Measurements from ENCODE around the gene CADPS. TPM values are rescaled to one million over a fixed set of nuclear protein-coding genes. Genes with fewer than 3 reads are reported as not detected.
A peak's percentile ranks its signal among the peaks of the same experiment; 100 is the strongest.

The CADPS gene
- polyA plus RNA-seq, 1 of the 3 experiments (the other 2 are of a cell fraction): 5.8 TPM

DNA sequence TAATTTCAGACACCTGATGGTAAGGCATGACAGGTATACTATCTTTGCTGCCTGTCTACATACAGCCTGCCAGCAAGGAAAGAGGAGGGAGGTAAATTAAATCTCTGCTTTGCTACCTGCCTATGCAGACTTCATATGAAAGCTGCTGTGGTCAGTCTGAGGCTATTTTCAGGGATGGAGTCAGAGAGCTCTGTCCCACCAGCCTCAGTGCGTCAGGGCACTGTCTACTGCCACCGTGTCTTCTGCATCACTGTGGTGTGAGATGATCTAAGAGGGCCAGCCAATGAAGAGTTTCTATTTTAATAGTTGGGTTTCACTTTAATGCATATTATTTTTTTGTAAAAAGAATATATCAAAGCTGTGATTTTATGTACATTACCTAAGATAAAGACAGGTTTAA, 125.6 kb downstream of the CADPS start:
- Histone ChIP-seq H3K36me3 (replicated peaks in 1 of 2; ENCODE audit: control insufficient read depth in 1 of 2, insufficient read depth in 2 of 2, low read length in 1 of 2) (no peaks in the 10 kb centered on the region), H3K9me2 (no peaks in the 10 kb centered on the region), H3K27ac (ENCODE audit: low read depth in 2 of 2, low read length in 1 of 2) (no peak overlapping the region), H3K4me1 (ENCODE audit: control insufficient read depth in 1 of 2, insufficient read depth in 2 of 2, low read depth in 1 of 2, low read length in 1 of 2) (peaks cover 0 to 3% of the 10 kb centered on the region in 2 experiments; a peak in 2 of 4 replicates), H3K4me3 (ENCODE audit: low read depth in 2 of 2, low read length in 1 of 2) (no peak overlapping the region), H3K27me3 (ENCODE audit: insufficient read depth) (no peaks in the 10 kb centered on the region), H3F3A (replicated peaks; ENCODE audit: insufficient read depth) (no peaks in the 10 kb centered on the region), H2AFZ (ENCODE audit: low read depth) (no peak overlapping the region), H3K9me3 (no peaks in the 10 kb centered on the region), H4K20me1 (ENCODE audit: insufficient read depth) (no peaks in the 10 kb centered on the region), H3K79me2 (ENCODE audit: insufficient read depth) (no peaks in the 10 kb centered on the region), H3K4me2 (no peak overlapping the region), H3K9ac (no peak overlapping the region)
- 64% methylated on average over 2 of the region's 2 CpGs for WGBS (ENCODE audit: low lambda C conversion rate)
- POLR2A ChIA-PET: no interaction called here
- DNase-seq: peak; percentile 19
- TF ChIP-seq, protein P1, sequence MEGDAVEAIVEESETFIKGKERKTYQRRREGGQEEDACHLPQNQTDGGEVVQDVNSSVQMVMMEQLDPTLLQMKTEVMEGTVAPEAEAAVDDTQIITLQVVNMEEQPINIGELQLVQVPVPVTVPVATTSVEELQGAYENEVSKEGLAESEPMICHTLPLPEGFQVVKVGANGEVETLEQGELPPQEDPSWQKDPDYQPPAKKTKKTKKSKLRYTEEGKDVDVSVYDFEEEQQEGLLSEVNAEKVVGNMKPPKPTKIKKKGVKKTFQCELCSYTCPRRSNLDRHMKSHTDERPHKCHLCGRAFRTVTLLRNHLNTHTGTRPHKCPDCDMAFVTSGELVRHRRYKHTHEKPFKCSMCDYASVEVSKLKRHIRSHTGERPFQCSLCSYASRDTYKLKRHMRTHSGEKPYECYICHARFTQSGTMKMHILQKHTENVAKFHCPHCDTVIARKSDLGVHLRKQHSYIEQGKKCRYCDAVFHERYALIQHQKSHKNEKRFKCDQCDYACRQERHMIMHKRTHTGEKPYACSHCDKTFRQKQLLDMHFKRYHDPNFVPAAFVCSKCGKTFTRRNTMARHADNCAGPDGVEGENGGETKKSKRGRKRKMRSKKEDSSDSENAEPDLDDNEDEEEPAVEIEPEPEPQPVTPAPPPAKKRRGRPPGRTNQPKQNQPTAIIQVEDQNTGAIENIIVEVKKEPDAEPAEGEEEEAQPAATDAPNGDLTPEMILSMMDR (IDR thresholded peaks at IDR 0.05): no peak
- TF ChIP-seq FOXJ3 (CRISPR knock-in tag; IDR thresholded peaks at IDR 0.05): no peak
- CTCF ChIA-PET: no interaction called here

GRCh38 chr3:62749130-62749529, 126.1 kb downstream of the CADPS start:
- ChIA-PET POLR2A (no interaction called here), CTCF (no interaction called here)
- Histone ChIP-seq H3K9me3 (no peaks in the 10 kb centered on the region), H3K27me3 (ENCODE audit: insufficient read depth) (no peaks in the 10 kb centered on the region), H3K36me3 (replicated peaks in 1 of 2; ENCODE audit: control insufficient read depth in 1 of 2, insufficient read depth in 2 of 2, low read length in 1 of 2) (no peaks in the 10 kb centered on the region), H3K4me3 (ENCODE audit: low read depth in 2 of 2, low read length in 1 of 2) (no peak overlapping the region), H2AFZ (ENCODE audit: low read depth) (no peak overlapping the region), H3K9ac (no peak overlapping the region), H4K20me1 (ENCODE audit: insufficient read depth) (no peaks in the 10 kb centered on the region), H3K4me2 (no peak overlapping the region), H3K9me2 (no peaks in the 10 kb centered on the region), H3F3A (replicated peaks; ENCODE audit: insufficient read depth) (no peaks in the 10 kb centered on the region), H3K27ac (ENCODE audit: low read depth in 2 of 2, low read length in 1 of 2) (no peak overlapping the region), H3K4me1 (ENCODE audit: control insufficient read depth in 1 of 2, insufficient read depth in 2 of 2, low read depth in 1 of 2, low read length in 1 of 2) (peaks cover 0 to 3% of the 10 kb centered on the region in 2 experiments; a peak in 2 of 4 replicates), H3K79me2 (ENCODE audit: insufficient read depth) (no peaks in the 10 kb centered on the region)
- 36% methylated on average over 4 of the region's 4 CpGs for WGBS (ENCODE audit: low lambda C conversion rate)
- peak; percentile 48 for DNase-seq
- TF ChIP-seq FOXJ3 (CRISPR knock-in tag; IDR thresholded peaks at IDR 0.05): peak; percentile 51; the same call in 1 of the 2 replicates
- TF ChIP-seq USF1 (IDR thresholded peaks at IDR 0.05; ENCODE audit: borderline replicate concordance, low read depth): no peak
- peak; percentile 43 for TF ChIP-seq TCF12 (IDR thresholded peaks at IDR 0.05)
- no peak for TF ChIP-seq EZH2phosphoT487 (IDR thresholded peaks at IDR 0.05; ENCODE audit: borderline replicate concordance, low read depth)
- peak; percentile 49 for TF ChIP-seq CHD2 (IDR thresholded peaks at IDR 0.05; ENCODE audit: low read length, partially characterized antibody)
- TF ChIP-seq GATA2 (CRISPR knock-in tag; IDR thresholded peaks at IDR 0.05): peak; percentile 98
- no peak for TF ChIP-seq MXI1 (IDR thresholded peaks at IDR 0.05; ENCODE audit: low read depth, low read length)
- TF ChIP-seq, protein P1 (IDR thresholded peaks at IDR 0.05): no peak
- no peak for TF ChIP-seq RFX5 (IDR thresholded peaks at IDR 0.05; ENCODE audit: low read length)
- 0 out of 2 replicates have a peak, but pooled peaks have one; percentile 37 for TF ChIP-seq POLR2AphosphoS5 (IDR thresholded peaks at IDR 0.05; ENCODE audit: low read depth, low read length)
- TF ChIP-seq, protein P2, sequence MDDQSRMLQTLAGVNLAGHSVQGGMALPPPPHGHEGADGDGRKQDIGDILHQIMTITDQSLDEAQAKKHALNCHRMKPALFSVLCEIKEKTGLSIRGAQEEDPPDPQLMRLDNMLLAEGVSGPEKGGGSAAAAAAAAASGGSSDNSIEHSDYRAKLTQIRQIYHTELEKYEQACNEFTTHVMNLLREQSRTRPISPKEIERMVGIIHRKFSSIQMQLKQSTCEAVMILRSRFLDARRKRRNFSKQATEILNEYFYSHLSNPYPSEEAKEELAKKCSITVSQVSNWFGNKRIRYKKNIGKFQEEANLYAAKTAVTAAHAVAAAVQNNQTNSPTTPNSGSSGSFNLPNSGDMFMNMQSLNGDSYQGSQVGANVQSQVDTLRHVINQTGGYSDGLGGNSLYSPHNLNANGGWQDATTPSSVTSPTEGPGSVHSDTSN (IDR thresholded peaks at IDR 0.05): peak; percentile 19; the same call in 1 of the 2 replicates
- TF ChIP-seq RCOR1 (IDR thresholded peaks at IDR 0.05; ENCODE audit: low read length): peak; percentile 97
- TF ChIP-seq FOSL2 (IDR thresholded peaks at IDR 0.05; ENCODE audit: borderline replicate concordance, low read depth): no peak
- TF ChIP-seq SIN3A (IDR thresholded peaks at IDR 0.05; ENCODE audit: borderline replicate concordance, low read depth, low read length): no peak
- TF ChIP-seq JUND (IDR thresholded peaks at IDR 0.05): no peak
- TF ChIP-seq TEAD4 (IDR thresholded peaks at IDR 0.05; ENCODE audit: borderline replicate concordance, insufficient read depth): no peak
- TF ChIP-seq, protein P3, sequence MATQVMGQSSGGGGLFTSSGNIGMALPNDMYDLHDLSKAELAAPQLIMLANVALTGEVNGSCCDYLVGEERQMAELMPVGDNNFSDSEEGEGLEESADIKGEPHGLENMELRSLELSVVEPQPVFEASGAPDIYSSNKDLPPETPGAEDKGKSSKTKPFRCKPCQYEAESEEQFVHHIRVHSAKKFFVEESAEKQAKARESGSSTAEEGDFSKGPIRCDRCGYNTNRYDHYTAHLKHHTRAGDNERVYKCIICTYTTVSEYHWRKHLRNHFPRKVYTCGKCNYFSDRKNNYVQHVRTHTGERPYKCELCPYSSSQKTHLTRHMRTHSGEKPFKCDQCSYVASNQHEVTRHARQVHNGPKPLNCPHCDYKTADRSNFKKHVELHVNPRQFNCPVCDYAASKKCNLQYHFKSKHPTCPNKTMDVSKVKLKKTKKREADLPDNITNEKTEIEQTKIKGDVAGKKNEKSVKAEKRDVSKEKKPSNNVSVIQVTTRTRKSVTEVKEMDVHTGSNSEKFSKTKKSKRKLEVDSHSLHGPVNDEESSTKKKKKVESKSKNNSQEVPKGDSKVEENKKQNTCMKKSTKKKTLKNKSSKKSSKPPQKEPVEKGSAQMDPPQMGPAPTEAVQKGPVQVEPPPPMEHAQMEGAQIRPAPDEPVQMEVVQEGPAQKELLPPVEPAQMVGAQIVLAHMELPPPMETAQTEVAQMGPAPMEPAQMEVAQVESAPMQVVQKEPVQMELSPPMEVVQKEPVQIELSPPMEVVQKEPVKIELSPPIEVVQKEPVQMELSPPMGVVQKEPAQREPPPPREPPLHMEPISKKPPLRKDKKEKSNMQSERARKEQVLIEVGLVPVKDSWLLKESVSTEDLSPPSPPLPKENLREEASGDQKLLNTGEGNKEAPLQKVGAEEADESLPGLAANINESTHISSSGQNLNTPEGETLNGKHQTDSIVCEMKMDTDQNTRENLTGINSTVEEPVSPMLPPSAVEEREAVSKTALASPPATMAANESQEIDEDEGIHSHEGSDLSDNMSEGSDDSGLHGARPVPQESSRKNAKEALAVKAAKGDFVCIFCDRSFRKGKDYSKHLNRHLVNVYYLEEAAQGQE (IDR thresholded peaks at IDR 0.05; ENCODE audit: low read depth, low read length): no peak
- TF ChIP-seq NRF1 (IDR thresholded peaks at IDR 0.05; ENCODE audit: low read depth, low read length): no peak
- no peak for TF ChIP-seq ELF1 (IDR thresholded peaks at IDR 0.05)

Measured in SK-N-SH (cell line).